GM23338 (cell line): ENCODE data around the gene GYPC. TPM values are rescaled to one million over a fixed set of nuclear protein-coding genes. Genes with fewer than 3 reads are reported as not detected.

Source experiments
- ATAC-seq: fragments of 200-7000 bp; cut with Tn5 transposase; 3 replicates; pipeline ENCODE4 v1.9.1; 2020
- DNase-seq: peaks from one replicate; pipeline ENCODE4 v3.0.0-alpha.2; 2015; ENCODE audit warnings: low spot score
- H2AFZ ChIP-seq: fragments of 200-600 bp; sonication (generic); 2 replicates; pipeline ENCODE4 v1.8.0; 2016; ENCODE audit warnings: antibody characterized with exemption, mild to moderate bottlenecking, moderate library complexity
- H3F3A ChIP-seq: fragments of 200-600 bp; sonication (generic); replicated peaks from 2 replicates; pipeline ENCODE4 v1.8.0; 2017; ENCODE audit warnings: antibody characterized with exemption, mixed run types, low read depth
- H3K27ac ChIP-seq: fragments of 200-600 bp; sonication (generic); 2 replicates; pipeline ENCODE4 v1.6.1; 2016; ENCODE audit warnings: low read depth
- H3K27me3 ChIP-seq: fragments of 200-600 bp; sonication (generic); 2 replicates; pipeline ENCODE4 v1.8.0; 2016; ENCODE audit warnings: mild to moderate bottlenecking, mixed run types, moderate library complexity; ENCODE audit not compliant: insufficient read depth
- H3K36me3 ChIP-seq: fragments of 200-600 bp; sonication (generic); 2 replicates; pipeline ENCODE4 v1.8.0; 2016; ENCODE audit warnings: mild to moderate bottlenecking; ENCODE audit not compliant: insufficient read depth
- H3K4me1 ChIP-seq: fragments of 200-600 bp; sonication (generic); 2 replicates; pipeline ENCODE4 v1.8.0; 2016; ENCODE audit warnings: mild to moderate bottlenecking, moderate library complexity; ENCODE audit not compliant: insufficient read depth
- H3K4me2 ChIP-seq: fragments of 200-600 bp; sonication (generic); 2 replicates; pipeline ENCODE4 v1.7.1; 2017; ENCODE audit warnings: mixed run types
- H3K4me3 ChIP-seq: fragments of 200-600 bp; sonication (generic); 2 replicates; pipeline ENCODE4 v1.6.1; 2016; ENCODE audit warnings: mixed run types
- H3K79me2 ChIP-seq: fragments of 200-600 bp; sonication (generic); replicated peaks from 2 replicates; pipeline ENCODE4 v1.8.0; 2017; ENCODE audit warnings: mild to moderate bottlenecking; ENCODE audit not compliant: insufficient read depth
- H3K9me2 ChIP-seq: fragments of 200-600 bp; sonication (generic); 2 replicates; pipeline ENCODE4 v1.8.0; 2017; ENCODE audit not compliant: insufficient read depth
- H4K20me1 ChIP-seq: fragments of 200-600 bp; sonication (generic); replicated peaks from 2 replicates; pipeline ENCODE4 v1.8.0; 2017; ENCODE audit warnings: mild to moderate bottlenecking; ENCODE audit not compliant: insufficient read depth
- H3K27ac Mint-ChIP-seq: 2 replicates; pipeline ENCODE4 v1.8.0; 2020; ENCODE audit warnings: inconsistent platforms, mild to moderate bottlenecking, moderate library complexity, mixed read lengths
- H3K27me3 Mint-ChIP-seq: 3 replicates; pipeline ENCODE4 v1.8.0; 2022; ENCODE audit warnings: low read depth, mild to moderate bottlenecking, moderate library complexity, mixed read lengths, inconsistent platforms; ENCODE audit not compliant: insufficient read depth, poor library complexity
- H3K36me3 Mint-ChIP-seq: 3 replicates; pipeline ENCODE4 v1.8.0; 2021; ENCODE audit warnings: low read depth, mild to moderate bottlenecking, inconsistent platforms, moderate library complexity, mixed read lengths
- H3K4me1 Mint-ChIP-seq: 3 replicates; pipeline ENCODE4 v1.8.0; 2020; ENCODE audit warnings: mild to moderate bottlenecking, inconsistent platforms, mixed read lengths
- H3K4me3 Mint-ChIP-seq: 3 replicates; pipeline ENCODE4 v1.8.0; 2021; ENCODE audit warnings: moderate library complexity, mild to moderate bottlenecking, inconsistent platforms, mixed read lengths
- H3K9me3 Mint-ChIP-seq: 3 replicates; pipeline ENCODE4 v1.8.0; 2020; ENCODE audit warnings: moderate library complexity, mild to moderate bottlenecking, inconsistent platforms, mixed read lengths
- CREB1 ChIP-seq: fragments of 250-450 bp; sonication (Bioruptor Pico); IDR thresholded peaks from 2 replicates; pipeline ENCODE4 v1.5.0; 2020; ENCODE audit warnings: low read depth, mild to moderate bottlenecking, moderate library complexity
- JUNB ChIP-seq: IDR thresholded peaks from one replicate; pipeline ENCODE4 v1.6.1; 2016; ENCODE audit warnings: antibody characterized with exemption; ENCODE audit not compliant: unreplicated experiment
- REST ChIP-seq: IDR thresholded peaks from one replicate; pipeline ENCODE4 v1.6.1; 2018; ENCODE audit warnings: antibody characterized with exemption; ENCODE audit not compliant: unreplicated experiment
- STAT1 ChIP-seq: IDR thresholded peaks from one replicate; pipeline ENCODE4 v1.6.1; 2016; ENCODE audit warnings: antibody characterized with exemption; ENCODE audit not compliant: unreplicated experiment
- ZNF114 ChIP-seq: fragments of 250-450 bp; sonication (Bioruptor Pico); IDR thresholded peaks from 2 replicates; pipeline ENCODE4 v1.5.0; 2020; ENCODE audit warnings: mild to moderate bottlenecking, moderate library complexity
- ZNF331 ChIP-seq: fragments of 250-450 bp; sonication (Bioruptor Pico); IDR thresholded peaks from 2 replicates; pipeline ENCODE4 v1.5.0; 2020; ENCODE audit warnings: low read depth, mild to moderate bottlenecking, moderate library complexity
- polyA plus RNA-seq: library from polyadenylated mRNA; unstranded; fragments of >200 nt; fragmentation: Nextera tagmentation; extraction: Ambion mirVana; gene quantifications from 2 replicates; pipeline ENCODE4 v1.2.1, GENCODE V29; 2016
- total RNA-seq: library from RNA; depleted of rRNA; stranded (reverse); fragments of >200 nt; shearing (Covaris generic); gene quantifications from 2 replicates; pipeline ENCODE4 v1.2.3, GENCODE V29; 2014
- TF ChIP-seq, protein P1 (sequence below): IDR thresholded peaks from 2 replicates; pipeline ENCODE4 v1.6.1; 2016; ENCODE audit warnings: antibody characterized with exemption
- TF ChIP-seq, protein P2 (sequence below), 2 experiments: fragments of 200-600 bp in 1 of 2; sonication (generic) in 1 of 2; conservative IDR thresholded peaks; 2 replicates each; pipeline versions ENCODE4 v1.5.1 to v1.6.1; 2016 to 2017; ENCODE audit warnings: antibody characterized with exemption in 2 of 2, low read depth in 2 of 2, mild to moderate bottlenecking in 2 of 2, moderate library complexity in 1 of 2

Gene GYPC
- total and polyA plus RNA-seq, 2 experiments from 2014 or later: 19.6 to 29.7 TPM

DNA sequence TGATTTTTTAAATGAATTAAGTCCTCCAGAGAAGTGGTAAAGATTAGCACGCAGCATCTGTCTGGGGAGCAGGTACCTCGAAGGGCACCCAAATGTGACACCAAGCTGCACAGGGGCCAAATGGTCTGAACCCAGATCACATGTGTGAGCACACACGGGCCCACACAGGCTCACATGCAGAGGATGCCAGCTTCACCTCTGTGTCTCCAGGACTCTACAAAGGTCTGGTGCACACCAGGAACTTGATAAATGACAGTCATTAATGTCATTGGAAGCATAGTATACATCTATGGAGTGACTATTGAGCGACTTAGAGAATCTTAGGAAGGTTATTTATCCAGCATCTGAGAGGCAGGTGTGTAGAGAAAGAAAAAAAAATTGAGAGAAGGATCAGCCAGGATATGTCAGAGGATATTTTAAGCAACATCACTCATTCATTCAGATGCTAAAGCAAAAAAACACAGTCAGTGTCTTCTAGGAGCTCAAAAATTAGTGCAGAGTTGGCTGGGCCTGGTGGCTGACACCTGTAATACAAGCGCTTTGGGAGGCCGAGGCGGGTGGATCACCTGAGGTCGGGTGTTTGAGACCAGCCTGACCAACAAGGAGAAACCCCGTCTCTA is 23.2 kb downstream of the GYPC start:
- H3K4me1 ChIP-seq: no peaks in the 10 kb centered on the region
- peaks cover 8% of the 10 kb centered on the region for H3K27me3 Mint-ChIP-seq
- H3K79me2 ChIP-seq: no peaks in the 10 kb centered on the region
- no peaks in the 10 kb centered on the region for H3K27me3 ChIP-seq
- H3K4me3 ChIP-seq: no peak overlapping the region
- H3K36me3 Mint-ChIP-seq: peaks cover 41% of the 10 kb centered on the region
- H2AFZ ChIP-seq: no peak overlapping the region
- no peak for ATAC-seq
- H3K9me2 ChIP-seq: no peaks in the 10 kb centered on the region
- no peaks in the 10 kb centered on the region; the same call in 2 of the 3 replicates for H3K4me1 Mint-ChIP-seq
- H4K20me1 ChIP-seq: no peaks in the 10 kb centered on the region
- TF ChIP-seq JUNB (no peak), REST (no peak), CREB1 (CRISPR knock-in tag) (no peak), ZNF331 (CRISPR knock-in tag) (no peak), STAT1 (no peak), ZNF114 (CRISPR knock-in tag) (no peak)
- TF ChIP-seq, protein P1, sequence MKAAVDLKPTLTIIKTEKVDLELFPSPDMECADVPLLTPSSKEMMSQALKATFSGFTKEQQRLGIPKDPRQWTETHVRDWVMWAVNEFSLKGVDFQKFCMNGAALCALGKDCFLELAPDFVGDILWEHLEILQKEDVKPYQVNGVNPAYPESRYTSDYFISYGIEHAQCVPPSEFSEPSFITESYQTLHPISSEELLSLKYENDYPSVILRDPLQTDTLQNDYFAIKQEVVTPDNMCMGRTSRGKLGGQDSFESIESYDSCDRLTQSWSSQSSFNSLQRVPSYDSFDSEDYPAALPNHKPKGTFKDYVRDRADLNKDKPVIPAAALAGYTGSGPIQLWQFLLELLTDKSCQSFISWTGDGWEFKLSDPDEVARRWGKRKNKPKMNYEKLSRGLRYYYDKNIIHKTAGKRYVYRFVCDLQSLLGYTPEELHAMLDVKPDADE: no peak
- TF ChIP-seq, protein P2, sequence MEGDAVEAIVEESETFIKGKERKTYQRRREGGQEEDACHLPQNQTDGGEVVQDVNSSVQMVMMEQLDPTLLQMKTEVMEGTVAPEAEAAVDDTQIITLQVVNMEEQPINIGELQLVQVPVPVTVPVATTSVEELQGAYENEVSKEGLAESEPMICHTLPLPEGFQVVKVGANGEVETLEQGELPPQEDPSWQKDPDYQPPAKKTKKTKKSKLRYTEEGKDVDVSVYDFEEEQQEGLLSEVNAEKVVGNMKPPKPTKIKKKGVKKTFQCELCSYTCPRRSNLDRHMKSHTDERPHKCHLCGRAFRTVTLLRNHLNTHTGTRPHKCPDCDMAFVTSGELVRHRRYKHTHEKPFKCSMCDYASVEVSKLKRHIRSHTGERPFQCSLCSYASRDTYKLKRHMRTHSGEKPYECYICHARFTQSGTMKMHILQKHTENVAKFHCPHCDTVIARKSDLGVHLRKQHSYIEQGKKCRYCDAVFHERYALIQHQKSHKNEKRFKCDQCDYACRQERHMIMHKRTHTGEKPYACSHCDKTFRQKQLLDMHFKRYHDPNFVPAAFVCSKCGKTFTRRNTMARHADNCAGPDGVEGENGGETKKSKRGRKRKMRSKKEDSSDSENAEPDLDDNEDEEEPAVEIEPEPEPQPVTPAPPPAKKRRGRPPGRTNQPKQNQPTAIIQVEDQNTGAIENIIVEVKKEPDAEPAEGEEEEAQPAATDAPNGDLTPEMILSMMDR (conservative IDR thresholded peaks at IDR 0.05; ENCODE audit: low read depth in 2 of 2): no peak
- no peak for DNase-seq
- peaks cover 27% of the 10 kb centered on the region for H3K9me3 Mint-ChIP-seq
- H3K27ac Mint-ChIP-seq: no peak overlapping the region
- no peaks in the 10 kb centered on the region for H3F3A ChIP-seq
- H3K4me3 Mint-ChIP-seq: no peak overlapping the region
- peaks cover 6% of the 10 kb centered on the region; the same call in 1 of the 2 replicates for H3K36me3 ChIP-seq
- no peak overlapping the region for H3K4me2 ChIP-seq
- no peak overlapping the region for H3K27ac ChIP-seq

GRCh38 chr2:126681505-126681904 is 25.5 kb downstream of the GYPC start:
- H3K27ac Mint-ChIP-seq: no peak overlapping the region
- DNase-seq: no peak
- ATAC-seq: no peak
- peaks cover 2% of the 10 kb centered on the region; the same call in 1 of the 3 replicates for H3K4me1 Mint-ChIP-seq
- H3K36me3 ChIP-seq: no peaks in the 10 kb centered on the region
- peaks cover 8% of the 10 kb centered on the region for H3K9me3 Mint-ChIP-seq
- no peaks in the 10 kb centered on the region for H3K79me2 ChIP-seq
- no peaks in the 10 kb centered on the region for H3K4me1 ChIP-seq
- H3K9me2 ChIP-seq: no peaks in the 10 kb centered on the region
- peaks cover 6% of the 10 kb centered on the region for H3K27me3 Mint-ChIP-seq
- H3F3A ChIP-seq: no peaks in the 10 kb centered on the region
- H3K4me3 Mint-ChIP-seq: no peak overlapping the region
- H3K36me3 Mint-ChIP-seq: peaks cover 23% of the 10 kb centered on the region
- H2AFZ ChIP-seq: no peak overlapping the region
- no peaks in the 10 kb centered on the region for H4K20me1 ChIP-seq
- no peak overlapping the region for H3K4me2 ChIP-seq
- H3K27me3 ChIP-seq: no peaks in the 10 kb centered on the region
- H3K4me3 ChIP-seq: no peak overlapping the region
- no peak overlapping the region for H3K27ac ChIP-seq
- TF ChIP-seq, protein P1: no peak
- no peak for TF ChIP-seq ZNF114 (CRISPR knock-in tag)
- no peak for TF ChIP-seq JUNB
